HepG2 (cell line): ENCODE measurements around the gene SLC26A5. TPM values are rescaled to one million over a fixed set of nuclear protein-coding genes. Genes with fewer than 3 reads are reported as not detected.
A peak's percentile ranks its signal among the peaks of the same experiment; 100 is the strongest.

Source experiments
- BRCA1 ChIP-seq: sonication (generic); formaldehyde crosslinking; IDR thresholded peaks from 2 replicates; pipeline ENCODE4 v1.4.0; 2020; ENCODE audit warnings: missing genetic modification reagents
- CENPT ChIP-seq: sonication (generic); formaldehyde crosslinking; IDR thresholded peaks from 2 replicates; pipeline ENCODE4 v1.8.0; 2022; ENCODE audit warnings: low read depth, mild to moderate bottlenecking, moderate library complexity, missing genetic modification reagents
- E2F5 ChIP-seq: sonication (generic); formaldehyde crosslinking; conservative IDR thresholded peaks from 2 replicates; pipeline ENCODE4 v1.4.0; 2020; ENCODE audit warnings: missing genetic modification reagents
- GABPB1 ChIP-seq: IDR thresholded peaks from 2 replicates; pipeline ENCODE4 v1.6.1; 2016; ENCODE audit warnings: mild to moderate bottlenecking, missing genetic modification reagents, moderate library complexity, missing compliant biosample characterization
- MTA1 ChIP-seq: sonication (generic); formaldehyde crosslinking; IDR thresholded peaks from 2 replicates; pipeline ENCODE4 v1.4.0; 2020; ENCODE audit warnings: missing genetic modification reagents, mild to moderate bottlenecking, borderline replicate concordance
- NKX3-1 ChIP-seq: sonication (generic); formaldehyde crosslinking; IDR thresholded peaks from 2 replicates; pipeline ENCODE4 v1.5.0; 2020; ENCODE audit warnings: missing genetic modification reagents
- PHF8 ChIP-seq: sonication (generic); formaldehyde crosslinking; IDR thresholded peaks from 2 replicates; pipeline ENCODE4 v1.5.0; 2020; ENCODE audit warnings: missing genetic modification reagents
- THAP7 ChIP-seq: sonication (generic); formaldehyde crosslinking; IDR thresholded peaks from 2 replicates; pipeline ENCODE4 v1.8.1; 2023; ENCODE audit warnings: mild to moderate bottlenecking, missing genetic modification reagents
- ZIK1 ChIP-seq: sonication (generic); formaldehyde crosslinking; IDR thresholded peaks from 2 replicates; pipeline ENCODE4 v1.5.0; 2020; ENCODE audit warnings: mild to moderate bottlenecking, low read depth, missing genetic modification reagents, borderline replicate concordance
- ZNF331 ChIP-seq: sonication (generic); formaldehyde crosslinking; IDR thresholded peaks from 2 replicates; pipeline ENCODE4 v1.4.0; 2020; ENCODE audit warnings: missing genetic modification reagents
- ZNF552 ChIP-seq: sonication (generic); formaldehyde crosslinking; IDR thresholded peaks from 2 replicates; pipeline ENCODE4 v1.9.0; 2022; ENCODE audit warnings: missing genetic modification reagents, mild to moderate bottlenecking, borderline replicate concordance
- ZSCAN29 ChIP-seq: sonication (generic); formaldehyde crosslinking; conservative IDR thresholded peaks from 2 replicates; pipeline ENCODE4 v1.4.0; 2020; ENCODE audit warnings: mild to moderate bottlenecking, missing genetic modification reagents
- polyA plus RNA-seq, 8 experiments: library from polyadenylated mRNA; depleted of rRNA in 3 of 8; stranded (reverse) in 7 of 8; unstranded in 1 of 8; fragments of >200 nt; fragmentation: Illumina TruSeq in 4 of 8; extraction: Trizol in 4 of 8; gene quantifications; 2 replicates each; pipeline versions ENCODE4 v1.2.1 to v1.2.3, GENCODE V29; 2011 to 2016; ENCODE audit warnings: low read depth in 4 of 8, missing spikeins in 1 of 8, mixed read lengths in 1 of 8; ENCODE audit not compliant: insufficient read depth in 1 of 8
- total RNA-seq, 5 experiments: library from RNA; depleted of rRNA; stranded (reverse); fragments of >200 nt; fragmentation: Illumina TruSeq; extraction: Trizol; gene quantifications; 2 replicates each; pipeline ENCODE4 v1.2.3, GENCODE V29; 2016; ENCODE audit warnings: low read depth in 1 of 5
- TF ChIP-seq, protein P1 (sequence below): sonication (generic); formaldehyde crosslinking; IDR thresholded peaks from 2 replicates; pipeline ENCODE4 v1.4.0; 2020; ENCODE audit warnings: mild to moderate bottlenecking, missing genetic modification reagents, borderline replicate concordance
- TF ChIP-seq, protein P2 (sequence below): sonication (generic); formaldehyde crosslinking; IDR thresholded peaks from 2 replicates; pipeline ENCODE4 v1.8.0; 2022; ENCODE audit warnings: mild to moderate bottlenecking, missing genetic modification reagents; ENCODE audit not compliant: insufficient replicate concordance
- TF ChIP-seq, protein P3 (sequence below): sonication (generic); formaldehyde crosslinking; IDR thresholded peaks from 2 replicates; pipeline ENCODE4 v1.5.1; 2020; ENCODE audit warnings: missing genetic modification reagents, mild to moderate bottlenecking, borderline replicate concordance
- TF ChIP-seq, protein P4 (sequence below): sonication (generic); formaldehyde crosslinking; IDR thresholded peaks from 2 replicates; pipeline ENCODE4 v1.5.0; 2020; ENCODE audit warnings: missing genetic modification reagents

SLC26A5 gene
- total and polyA plus RNA-seq, 2 of the 13 experiments (the other 11 are each of a cell fraction or from before 2014, with no cell fraction given), result 0.08 to 0.11 TPM

DNA sequence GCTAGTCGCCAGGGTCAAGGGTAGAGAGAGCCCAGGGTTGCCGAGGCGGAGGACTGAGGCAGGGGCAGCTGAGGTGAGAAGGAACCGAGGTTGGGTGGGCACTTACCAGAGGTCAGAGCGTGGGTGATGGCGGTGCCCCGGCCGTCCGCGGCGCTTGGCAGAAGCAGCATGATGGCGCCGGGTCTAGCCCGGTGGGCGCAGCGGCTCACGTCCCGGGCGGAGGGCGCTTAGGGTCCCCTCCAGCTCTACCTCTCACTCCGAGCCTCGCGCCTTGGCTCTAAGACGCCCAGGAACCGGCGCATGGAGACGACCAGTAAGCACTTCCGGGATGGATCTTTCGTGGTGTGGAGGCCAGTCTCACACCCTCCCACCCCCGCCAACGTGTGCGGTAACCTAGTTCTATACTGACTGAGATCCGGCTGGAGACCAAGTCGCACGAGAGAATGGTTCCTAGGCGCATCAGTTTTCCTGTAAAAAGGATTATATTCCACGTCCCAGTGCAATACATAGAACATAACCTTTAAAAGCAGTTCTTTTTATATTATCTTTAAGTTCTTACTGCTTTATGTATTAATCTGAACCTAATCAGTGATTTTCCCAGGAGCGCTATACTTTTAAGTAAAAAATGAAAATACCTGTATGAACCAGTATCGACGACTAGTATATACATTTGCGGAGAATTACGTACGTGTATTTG, 101.4 kb downstream of the SLC26A5 start, which contains the start of gene DNAJC2 (continued):
- TF ChIP-seq, protein P1, sequence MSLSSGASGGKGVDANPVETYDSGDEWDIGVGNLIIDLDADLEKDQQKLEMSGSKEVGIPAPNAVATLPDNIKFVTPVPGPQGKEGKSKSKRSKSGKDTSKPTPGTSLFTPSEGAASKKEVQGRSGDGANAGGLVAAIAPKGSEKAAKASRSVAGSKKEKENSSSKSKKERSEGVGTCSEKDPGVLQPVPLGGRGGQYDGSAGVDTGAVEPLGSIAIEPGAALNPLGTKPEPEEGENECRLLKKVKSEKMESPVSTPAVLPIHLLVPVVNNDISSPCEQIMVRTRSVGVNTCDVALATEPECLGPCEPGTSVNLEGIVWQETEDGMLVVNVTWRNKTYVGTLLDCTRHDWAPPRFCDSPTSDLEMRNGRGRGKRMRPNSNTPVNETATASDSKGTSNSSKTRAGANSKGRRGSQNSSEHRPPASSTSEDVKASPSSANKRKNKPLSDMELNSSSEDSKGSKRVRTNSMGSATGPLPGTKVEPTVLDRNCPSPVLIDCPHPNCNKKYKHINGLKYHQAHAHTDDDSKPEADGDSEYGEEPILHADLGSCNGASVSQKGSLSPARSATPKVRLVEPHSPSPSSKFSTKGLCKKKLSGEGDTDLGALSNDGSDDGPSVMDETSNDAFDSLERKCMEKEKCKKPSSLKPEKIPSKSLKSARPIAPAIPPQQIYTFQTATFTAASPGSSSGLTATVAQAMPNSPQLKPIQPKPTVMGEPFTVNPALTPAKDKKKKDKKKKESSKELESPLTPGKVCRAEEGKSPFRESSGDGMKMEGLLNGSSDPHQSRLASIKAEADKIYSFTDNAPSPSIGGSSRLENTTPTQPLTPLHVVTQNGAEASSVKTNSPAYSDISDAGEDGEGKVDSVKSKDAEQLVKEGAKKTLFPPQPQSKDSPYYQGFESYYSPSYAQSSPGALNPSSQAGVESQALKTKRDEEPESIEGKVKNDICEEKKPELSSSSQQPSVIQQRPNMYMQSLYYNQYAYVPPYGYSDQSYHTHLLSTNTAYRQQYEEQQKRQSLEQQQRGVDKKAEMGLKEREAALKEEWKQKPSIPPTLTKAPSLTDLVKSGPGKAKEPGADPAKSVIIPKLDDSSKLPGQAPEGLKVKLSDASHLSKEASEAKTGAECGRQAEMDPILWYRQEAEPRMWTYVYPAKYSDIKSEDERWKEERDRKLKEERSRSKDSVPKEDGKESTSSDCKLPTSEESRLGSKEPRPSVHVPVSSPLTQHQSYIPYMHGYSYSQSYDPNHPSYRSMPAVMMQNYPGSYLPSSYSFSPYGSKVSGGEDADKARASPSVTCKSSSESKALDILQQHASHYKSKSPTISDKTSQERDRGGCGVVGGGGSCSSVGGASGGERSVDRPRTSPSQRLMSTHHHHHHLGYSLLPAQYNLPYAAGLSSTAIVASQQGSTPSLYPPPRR (CRISPR knock-in tag), result peak; percentile 73; the same call in 1 of the 2 replicates
- TF ChIP-seq BRCA1 (CRISPR knock-in tag) (no peak), ZSCAN29 (CRISPR knock-in tag) (no peak), GABPB1 (CRISPR knock-in tag) (peak; percentile 97), E2F5 (CRISPR knock-in tag) (no peak), ZIK1 (peak; percentile 91), NKX3-1 (CRISPR knock-in tag) (peak; percentile 34; the same call in 1 of the 2 replicates), MTA1 (CRISPR knock-in tag) (peak; percentile 81; the same call in 1 of the 2 replicates), PHF8 (CRISPR knock-in tag) (peak; percentile 85), CENPT (CRISPR knock-in tag) (no peak), THAP7 (CRISPR knock-in tag) (no peak), ZNF552 (CRISPR knock-in tag) (no peak; the same call in 1 of the 2 replicates), ZNF331 (peak; percentile 92)
- TF ChIP-seq, protein P2, sequence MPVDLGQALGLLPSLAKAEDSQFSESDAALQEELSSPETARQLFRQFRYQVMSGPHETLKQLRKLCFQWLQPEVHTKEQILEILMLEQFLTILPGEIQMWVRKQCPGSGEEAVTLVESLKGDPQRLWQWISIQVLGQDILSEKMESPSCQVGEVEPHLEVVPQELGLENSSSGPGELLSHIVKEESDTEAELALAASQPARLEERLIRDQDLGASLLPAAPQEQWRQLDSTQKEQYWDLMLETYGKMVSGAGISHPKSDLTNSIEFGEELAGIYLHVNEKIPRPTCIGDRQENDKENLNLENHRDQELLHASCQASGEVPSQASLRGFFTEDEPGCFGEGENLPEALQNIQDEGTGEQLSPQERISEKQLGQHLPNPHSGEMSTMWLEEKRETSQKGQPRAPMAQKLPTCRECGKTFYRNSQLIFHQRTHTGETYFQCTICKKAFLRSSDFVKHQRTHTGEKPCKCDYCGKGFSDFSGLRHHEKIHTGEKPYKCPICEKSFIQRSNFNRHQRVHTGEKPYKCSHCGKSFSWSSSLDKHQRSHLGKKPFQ (CRISPR knock-in tag), result peak; percentile 80
- TF ChIP-seq, protein P3, sequence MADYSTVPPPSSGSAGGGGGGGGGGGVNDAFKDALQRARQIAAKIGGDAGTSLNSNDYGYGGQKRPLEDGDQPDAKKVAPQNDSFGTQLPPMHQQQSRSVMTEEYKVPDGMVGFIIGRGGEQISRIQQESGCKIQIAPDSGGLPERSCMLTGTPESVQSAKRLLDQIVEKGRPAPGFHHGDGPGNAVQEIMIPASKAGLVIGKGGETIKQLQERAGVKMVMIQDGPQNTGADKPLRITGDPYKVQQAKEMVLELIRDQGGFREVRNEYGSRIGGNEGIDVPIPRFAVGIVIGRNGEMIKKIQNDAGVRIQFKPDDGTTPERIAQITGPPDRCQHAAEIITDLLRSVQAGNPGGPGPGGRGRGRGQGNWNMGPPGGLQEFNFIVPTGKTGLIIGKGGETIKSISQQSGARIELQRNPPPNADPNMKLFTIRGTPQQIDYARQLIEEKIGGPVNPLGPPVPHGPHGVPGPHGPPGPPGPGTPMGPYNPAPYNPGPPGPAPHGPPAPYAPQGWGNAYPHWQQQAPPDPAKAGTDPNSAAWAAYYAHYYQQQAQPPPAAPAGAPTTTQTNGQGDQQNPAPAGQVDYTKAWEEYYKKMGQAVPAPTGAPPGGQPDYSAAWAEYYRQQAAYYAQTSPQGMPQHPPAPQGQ (CRISPR knock-in tag), result no peak
- TF ChIP-seq, protein P4, sequence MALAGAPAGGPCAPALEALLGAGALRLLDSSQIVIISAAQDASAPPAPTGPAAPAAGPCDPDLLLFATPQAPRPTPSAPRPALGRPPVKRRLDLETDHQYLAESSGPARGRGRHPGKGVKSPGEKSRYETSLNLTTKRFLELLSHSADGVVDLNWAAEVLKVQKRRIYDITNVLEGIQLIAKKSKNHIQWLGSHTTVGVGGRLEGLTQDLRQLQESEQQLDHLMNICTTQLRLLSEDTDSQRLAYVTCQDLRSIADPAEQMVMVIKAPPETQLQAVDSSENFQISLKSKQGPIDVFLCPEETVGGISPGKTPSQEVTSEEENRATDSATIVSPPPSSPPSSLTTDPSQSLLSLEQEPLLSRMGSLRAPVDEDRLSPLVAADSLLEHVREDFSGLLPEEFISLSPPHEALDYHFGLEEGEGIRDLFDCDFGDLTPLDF (CRISPR knock-in tag), result no peak
